A549 (cell line): Measurements from ENCODE around the gene C1orf141.

Source experiments
- CEBPB ChIP-seq, 2 experiments: fragments of >200 bp in 1 of 2; sonication (Bioruptor Twin) in 1 of 2; formaldehyde crosslinking in 1 of 2; IDR thresholded peaks; 2 replicates each; pipeline ENCODE4 v1.6.1; 2012 to 2016
- CHD2 ChIP-seq: fragments of 150-350 bp; IDR thresholded peaks from 2 replicates; pipeline ENCODE4 v1.6.1; 2014; ENCODE audit warnings: low read length; ENCODE audit not compliant: partially characterized antibody
- POLR2A ChIP-seq: IDR thresholded peaks from 2 replicates; pipeline ENCODE4 v1.6.1; 2012; ENCODE audit warnings: mild to moderate bottlenecking, low read length
- RAD21 ChIP-seq, 2 experiments: fragments of >200 bp in 1 of 2; sonication (Bioruptor Twin) in 1 of 2; formaldehyde crosslinking in 1 of 2; IDR thresholded peaks in 1 of 2; conservative IDR thresholded peaks in 1 of 2; 2 replicates in 1 of 2; 3 replicates in 1 of 2; pipeline ENCODE4 v1.6.1; 2012 to 2018; ENCODE audit warnings: inconsistent platforms in 1 of 2
- RCOR1 ChIP-seq: fragments of 150-350 bp; IDR thresholded peaks from 2 replicates; pipeline ENCODE4 v1.6.1; 2014; ENCODE audit warnings: antibody characterized with exemption, low read length, low read depth
- TF ChIP-seq, protein P1 (sequence below): fragments of >200 bp; sonication (Bioruptor Twin); formaldehyde crosslinking; IDR thresholded peaks from 3 replicates; pipeline ENCODE4 v1.5.1; 2016

DNA sequence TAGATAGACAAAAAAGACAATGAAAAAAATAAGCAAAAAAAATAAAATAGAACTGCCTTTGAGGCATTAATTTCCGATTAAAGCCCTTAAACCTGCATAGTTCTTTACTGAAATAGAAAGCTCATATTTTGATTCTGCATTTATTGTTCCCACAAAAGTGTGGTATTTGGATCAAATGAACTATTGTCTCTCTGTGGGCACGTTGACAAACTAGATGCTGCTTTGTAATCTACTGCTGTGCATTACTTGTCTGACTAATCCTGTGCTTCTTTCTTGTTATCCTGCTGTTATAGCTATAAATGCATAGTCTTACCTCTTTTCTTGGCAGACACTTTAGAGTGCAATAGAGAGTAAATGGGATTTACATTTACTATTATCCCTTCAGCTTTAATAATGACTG lies 49.4 kb downstream of the C1orf141 start:
- TF ChIP-seq CEBPB (IDR thresholded peaks at IDR 0.05) (no peak), CHD2 (no peak), RCOR1 (no peak), POLR2A (no peak), RAD21 (conservative IDR thresholded peaks at IDR 0.05 in 1 of 2, IDR thresholded peaks at IDR 0.05 in 1 of 2) (no peak)
- TF ChIP-seq, protein P1, sequence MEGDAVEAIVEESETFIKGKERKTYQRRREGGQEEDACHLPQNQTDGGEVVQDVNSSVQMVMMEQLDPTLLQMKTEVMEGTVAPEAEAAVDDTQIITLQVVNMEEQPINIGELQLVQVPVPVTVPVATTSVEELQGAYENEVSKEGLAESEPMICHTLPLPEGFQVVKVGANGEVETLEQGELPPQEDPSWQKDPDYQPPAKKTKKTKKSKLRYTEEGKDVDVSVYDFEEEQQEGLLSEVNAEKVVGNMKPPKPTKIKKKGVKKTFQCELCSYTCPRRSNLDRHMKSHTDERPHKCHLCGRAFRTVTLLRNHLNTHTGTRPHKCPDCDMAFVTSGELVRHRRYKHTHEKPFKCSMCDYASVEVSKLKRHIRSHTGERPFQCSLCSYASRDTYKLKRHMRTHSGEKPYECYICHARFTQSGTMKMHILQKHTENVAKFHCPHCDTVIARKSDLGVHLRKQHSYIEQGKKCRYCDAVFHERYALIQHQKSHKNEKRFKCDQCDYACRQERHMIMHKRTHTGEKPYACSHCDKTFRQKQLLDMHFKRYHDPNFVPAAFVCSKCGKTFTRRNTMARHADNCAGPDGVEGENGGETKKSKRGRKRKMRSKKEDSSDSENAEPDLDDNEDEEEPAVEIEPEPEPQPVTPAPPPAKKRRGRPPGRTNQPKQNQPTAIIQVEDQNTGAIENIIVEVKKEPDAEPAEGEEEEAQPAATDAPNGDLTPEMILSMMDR: no peak
